IPS-15b (cell line): ENCODE data around the gene KRTAP4-2.

Experiments
- H3K27me3 ChIP-seq: one replicate; pipeline ENCODE4 v1.6.1; 2013; ENCODE audit warnings: low read length; ENCODE audit not compliant: control insufficient read depth, insufficient read depth
- H3K36me3 ChIP-seq: one replicate; pipeline ENCODE4 v1.6.1; 2013; ENCODE audit warnings: low read length; ENCODE audit not compliant: control insufficient read depth, insufficient read depth
- H3K4me1 ChIP-seq: one replicate; pipeline ENCODE4 v1.6.1; 2013; ENCODE audit warnings: mild to moderate bottlenecking, low read length; ENCODE audit not compliant: control insufficient read depth, insufficient read depth
- H3K4me3 ChIP-seq: one replicate; pipeline ENCODE4 v1.5.1; 2013; ENCODE audit warnings: low read depth, low read length
- H3K9ac ChIP-seq: one replicate; pipeline ENCODE4 v1.6.1; 2013; ENCODE audit warnings: low read depth, mild to moderate bottlenecking, low read length
- H3K9me3 ChIP-seq: one replicate; pipeline ENCODE4 v1.6.1; 2013; ENCODE audit warnings: mild to moderate bottlenecking, low read length; ENCODE audit not compliant: control insufficient read depth, insufficient read depth

KRTAP4-2 gene

DNA sequence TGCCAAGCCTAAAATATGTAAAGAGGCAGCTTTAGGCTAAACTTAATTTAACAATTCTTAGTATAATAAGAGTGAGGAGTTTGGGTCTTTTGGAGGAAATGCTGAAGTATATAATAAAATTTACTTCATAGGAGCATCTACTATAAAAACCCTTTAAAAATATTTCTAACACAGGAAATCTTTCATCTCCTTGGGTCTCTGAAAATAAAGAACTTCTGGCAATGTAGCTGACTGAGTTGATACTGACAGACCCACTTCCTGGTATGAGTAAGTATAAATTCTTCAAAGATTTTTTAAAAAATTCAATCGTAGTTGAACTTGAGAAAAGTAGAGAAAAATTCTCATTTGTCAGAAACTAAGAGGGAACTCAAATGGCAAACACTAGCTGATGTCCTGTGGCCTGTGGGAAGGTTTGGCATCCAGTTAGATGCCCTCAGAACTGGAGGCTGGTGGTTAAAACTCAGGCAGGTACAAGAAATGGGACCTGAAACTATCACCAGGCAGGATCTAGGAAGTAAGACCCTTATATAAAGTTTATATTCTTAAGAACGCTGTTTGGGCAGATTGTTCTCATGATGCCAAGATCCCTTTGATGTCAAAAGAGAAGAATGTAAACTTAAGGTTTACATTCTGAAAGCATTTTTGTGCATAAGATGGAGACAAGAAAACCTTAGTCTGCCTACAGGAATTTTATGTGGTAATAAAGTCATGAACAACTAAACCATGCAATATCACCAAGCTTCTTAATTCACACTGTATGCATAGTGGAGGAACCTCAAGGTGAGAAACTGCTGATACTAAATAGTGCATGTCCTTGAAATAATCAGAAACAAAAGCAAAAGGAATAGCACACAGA lies 43.9 kb downstream of the KRTAP4-2 start:
- Histone ChIP-seq H3K27me3 (no peaks in the 10 kb centered on the region), H3K9ac (no peak overlapping the region)

DNA sequence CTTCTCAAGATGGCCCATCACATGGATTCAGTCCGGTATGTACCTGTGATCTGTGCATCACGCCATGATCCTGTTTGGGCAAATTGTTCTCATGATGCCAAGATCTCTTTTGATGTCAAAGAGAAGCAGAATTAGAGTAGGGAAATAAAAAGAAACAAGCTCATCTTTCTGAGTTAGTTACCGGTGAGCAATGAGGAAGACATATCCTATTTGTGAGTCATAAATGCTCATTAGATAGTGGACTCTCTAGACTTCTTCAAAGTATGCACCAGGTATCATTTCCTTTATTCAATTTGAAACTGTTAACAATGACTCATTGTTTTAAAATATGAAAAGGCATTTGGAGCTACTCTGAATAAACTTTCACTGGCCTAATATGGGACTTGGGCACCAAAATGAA lies 46.0 kb downstream of the KRTAP4-2 start:
- H3K9me3 ChIP-seq, result no peaks in the 10 kb centered on the region
- no peaks in the 10 kb centered on the region for H3K4me1 ChIP-seq
- H3K36me3 ChIP-seq, result no peaks in the 10 kb centered on the region
- H3K27me3 ChIP-seq, result no peaks in the 10 kb centered on the region
- H3K9ac ChIP-seq, result no peak overlapping the region
- H3K4me3 ChIP-seq, result no peak overlapping the region

More for the DNA sequence above, 43.9 kb downstream of the KRTAP4-2 start:
- no peak overlapping the region for H3K4me3 ChIP-seq
- H3K4me1 ChIP-seq, result no peaks in the 10 kb centered on the region
- no peaks in the 10 kb centered on the region for H3K9me3 ChIP-seq
- no peaks in the 10 kb centered on the region for H3K36me3 ChIP-seq
